ENCODE measurements around the gene CD2AP.
"Not testable (repeated sequence)": the region's sequence is repeated elsewhere in the genome, so short reads cannot be mapped to it uniquely, and the experiment has no call there.

The CD2AP gene

GRCh38 chr6:47633141-47633540 lies 155.6 kb downstream of the CD2AP start:
- DNase-seq (ENCODE audit: low read depth in 2 of 2) = no peak

- no peak for DNase-seq (ENCODE audit: low read depth in 2 of 2)
These were observed 156.8 kb downstream of the CD2AP start for GRCh38 chr6:47634210-47635047.

- no peak for DNase-seq (ENCODE audit: low read depth in 2 of 2)
These were observed 169.1 kb downstream of the CD2AP start for GRCh38 chr6:47646689-47647088.

GRCh38 chr6:47647188-47647587 lies 169.6 kb downstream of the CD2AP start:
- DNase-seq (ENCODE audit: low read depth in 2 of 2) = no peak

- not testable (repeated sequence) for DNase-seq (ENCODE audit: low read depth in 2 of 2)
These were observed 170.0 kb downstream of the CD2AP start for GRCh38 chr6:47647626-47648025.

- no peak for DNase-seq (ENCODE audit: low read depth in 2 of 2)
These were observed 170.4 kb downstream of the CD2AP start for GRCh38 chr6:47648031-47648430.

GRCh38 chr6:47650553-47651432 lies 173.2 kb downstream of the CD2AP start:
- DNase-seq (ENCODE audit: low read depth in 2 of 2) = no peak

- no peak for DNase-seq (ENCODE audit: low read depth in 2 of 2)
These were observed 173.9 kb downstream of the CD2AP start for GRCh38 chr6:47651505-47651944.

GRCh38 chr6:47653706-47654105 lies 176.1 kb downstream of the CD2AP start:
- no peak for DNase-seq (ENCODE audit: low read depth in 2 of 2)

- no peak for DNase-seq (ENCODE audit: low read depth in 2 of 2)
These were observed 176.7 kb downstream of the CD2AP start for GRCh38 chr6:47654255-47654654.

- DNase-seq (ENCODE audit: low read depth in 2 of 2) = no peak
These were observed 178.4 kb downstream of the CD2AP start for GRCh38 chr6:47655719-47656595.

- DNase-seq (ENCODE audit: low read depth in 2 of 2) = no peak
These were observed 184.4 kb downstream of the CD2AP start for GRCh38 chr6:47661960-47662359.

- no peak for DNase-seq (ENCODE audit: low read depth in 2 of 2)
These were observed 186.1 kb downstream of the CD2AP start for GRCh38 chr6:47663462-47664216.

- DNase-seq (ENCODE audit: low read depth in 2 of 2) = no peak
These were observed 187.5 kb downstream of the CD2AP start for GRCh38 chr6:47665112-47665511.

GRCh38 chr6:47669684-47670513 lies 192.3 kb downstream of the CD2AP start:
- no peak for DNase-seq (ENCODE audit: low read depth in 2 of 2)

- no peak for DNase-seq (ENCODE audit: low read depth in 2 of 2)
These were observed 193.3 kb downstream of the CD2AP start for GRCh38 chr6:47670851-47671250.

GRCh38 chr6:47671777-47672176 lies 194.2 kb downstream of the CD2AP start:
- no peak for DNase-seq (ENCODE audit: low read depth in 2 of 2)

GRCh38 chr6:47672816-47673215 lies 195.2 kb downstream of the CD2AP start:
- no peak for DNase-seq (ENCODE audit: low read depth in 2 of 2)

- no peak for DNase-seq (ENCODE audit: low read depth in 2 of 2)
These were observed 197.1 kb downstream of the CD2AP start for GRCh38 chr6:47674673-47675072.
